ENCODE data around the gene SDK1. TPM values are rescaled to one million over a fixed set of nuclear protein-coding genes. Genes with fewer than 3 reads are reported as not detected.

SDK1 gene
- total RNA-seq, 1 donor from 2014 or later, result 3.9 TPM

DNA sequence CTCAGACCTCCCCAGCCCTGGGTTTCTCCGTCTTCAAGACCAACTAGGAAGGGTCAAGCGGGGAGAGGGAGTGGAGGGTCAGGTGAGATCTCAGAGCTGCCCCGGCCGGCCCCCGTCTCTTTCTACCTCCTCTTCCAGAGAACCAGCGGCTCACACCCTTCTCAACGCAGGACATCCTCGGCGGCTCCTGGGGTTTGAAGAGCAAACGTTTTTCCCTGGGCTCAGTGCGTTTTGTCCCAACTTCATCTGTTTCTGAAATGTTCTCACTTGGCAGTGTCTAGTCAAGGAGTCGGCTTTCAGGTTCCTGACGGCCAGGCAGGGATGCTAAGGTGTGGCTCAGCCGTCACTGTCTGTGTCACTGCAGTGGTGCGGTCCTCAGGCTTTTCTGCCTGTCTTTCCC is 964.6 kb downstream of the SDK1 start:
- Histone ChIP-seq H3K36me3 (ENCODE audit: control insufficient read depth, insufficient read depth, low read length) (no peaks in the 10 kb centered on the region), H3K4me3 (ENCODE audit: low read depth, low read length) (no peak overlapping the region), H3K27me3 (ENCODE audit: control insufficient read depth, insufficient read depth, low read length) (peaks cover 16% of the 10 kb centered on the region)
- no peak for DNase-seq (ENCODE audit: low read depth)
- TF ChIP-seq, protein P1, sequence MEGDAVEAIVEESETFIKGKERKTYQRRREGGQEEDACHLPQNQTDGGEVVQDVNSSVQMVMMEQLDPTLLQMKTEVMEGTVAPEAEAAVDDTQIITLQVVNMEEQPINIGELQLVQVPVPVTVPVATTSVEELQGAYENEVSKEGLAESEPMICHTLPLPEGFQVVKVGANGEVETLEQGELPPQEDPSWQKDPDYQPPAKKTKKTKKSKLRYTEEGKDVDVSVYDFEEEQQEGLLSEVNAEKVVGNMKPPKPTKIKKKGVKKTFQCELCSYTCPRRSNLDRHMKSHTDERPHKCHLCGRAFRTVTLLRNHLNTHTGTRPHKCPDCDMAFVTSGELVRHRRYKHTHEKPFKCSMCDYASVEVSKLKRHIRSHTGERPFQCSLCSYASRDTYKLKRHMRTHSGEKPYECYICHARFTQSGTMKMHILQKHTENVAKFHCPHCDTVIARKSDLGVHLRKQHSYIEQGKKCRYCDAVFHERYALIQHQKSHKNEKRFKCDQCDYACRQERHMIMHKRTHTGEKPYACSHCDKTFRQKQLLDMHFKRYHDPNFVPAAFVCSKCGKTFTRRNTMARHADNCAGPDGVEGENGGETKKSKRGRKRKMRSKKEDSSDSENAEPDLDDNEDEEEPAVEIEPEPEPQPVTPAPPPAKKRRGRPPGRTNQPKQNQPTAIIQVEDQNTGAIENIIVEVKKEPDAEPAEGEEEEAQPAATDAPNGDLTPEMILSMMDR (IDR thresholded peaks at IDR 0.05; ENCODE audit: insufficient read depth, low read length, poor library complexity, severe bottlenecking), result no peak

DNA sequence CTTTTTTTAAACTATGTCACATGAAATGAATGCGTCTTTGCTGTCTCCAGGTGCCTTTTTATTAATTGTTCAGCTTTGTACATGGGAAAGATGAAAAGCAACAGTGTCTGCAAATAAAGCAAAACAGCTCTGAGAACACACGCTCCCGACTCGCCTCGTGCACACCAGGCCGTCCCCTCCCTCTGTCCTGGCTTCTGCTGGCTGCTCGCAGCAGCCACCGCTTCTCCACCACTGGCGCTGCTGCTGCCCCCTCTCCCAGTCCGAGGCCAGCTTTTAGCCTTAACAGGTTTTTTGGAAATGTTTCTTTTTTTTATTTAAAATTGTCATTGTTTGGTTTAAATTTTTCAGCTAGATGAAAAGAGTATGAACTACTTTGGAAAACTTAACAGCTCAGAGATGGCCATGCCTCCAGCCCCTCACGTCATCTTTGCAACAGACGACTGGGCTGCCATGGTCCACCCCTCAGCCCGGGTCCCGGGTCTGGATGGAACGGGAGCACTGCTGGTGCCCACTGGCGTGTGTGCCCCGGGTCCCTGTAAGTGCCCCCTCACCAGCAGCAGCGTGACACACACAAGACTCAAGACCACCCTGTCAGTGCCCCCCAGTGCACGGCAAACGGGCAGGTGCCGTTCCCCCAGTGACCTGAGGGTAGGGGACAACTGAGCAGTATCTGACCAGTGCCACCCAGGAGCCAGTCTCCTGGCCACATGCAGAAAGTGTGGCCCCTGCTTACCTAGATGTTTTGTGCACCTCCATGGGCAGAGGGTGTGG is 965.4 kb downstream of the SDK1 start:
- H3K27me3 ChIP-seq (ENCODE audit: control insufficient read depth, insufficient read depth, low read length), result peaks cover 16% of the 10 kb centered on the region
- no peak overlapping the region for H3K4me3 ChIP-seq (ENCODE audit: low read depth, low read length)
- H3K36me3 ChIP-seq (ENCODE audit: control insufficient read depth, insufficient read depth, low read length), result no peaks in the 10 kb centered on the region
- DNase-seq (ENCODE audit: low read depth), result no peak
- TF ChIP-seq, protein P1 (IDR thresholded peaks at IDR 0.05; ENCODE audit: insufficient read depth, low read length, poor library complexity, severe bottlenecking), result no peak

DNA sequence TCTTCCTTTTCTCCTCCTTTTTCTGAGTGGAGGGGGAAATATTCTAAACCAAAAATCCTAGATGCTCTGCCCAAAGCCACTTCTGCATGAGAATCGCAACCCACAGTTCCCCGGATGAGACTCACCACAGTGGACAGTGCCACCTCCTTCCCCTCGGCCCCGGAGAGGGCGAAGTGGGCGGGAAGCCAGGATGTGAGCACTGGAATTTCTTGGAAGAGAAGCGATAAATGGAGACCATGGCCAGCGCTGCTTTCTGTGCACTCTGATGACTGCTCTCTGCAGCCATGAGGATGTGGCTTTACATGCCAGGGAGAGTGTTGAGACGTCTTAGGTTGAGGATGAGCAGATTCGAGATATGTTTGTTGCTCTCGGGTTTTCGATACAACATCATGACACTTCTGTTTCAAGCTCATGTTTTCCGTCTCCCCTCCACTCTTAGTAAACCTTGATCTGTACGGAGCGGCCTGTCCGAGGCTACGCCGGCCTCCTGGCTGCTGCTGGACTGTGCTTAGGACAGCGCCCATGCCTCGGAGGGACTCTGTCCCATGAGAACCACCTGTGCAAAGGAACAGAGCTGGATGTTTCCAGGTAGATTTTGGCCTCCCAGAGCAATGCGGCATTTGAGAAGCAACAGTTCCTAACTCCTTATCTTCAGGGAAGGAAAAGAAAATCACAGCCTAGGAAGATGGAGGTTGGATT is 966.4 kb downstream of the SDK1 start:
- Histone ChIP-seq H3K36me3 (ENCODE audit: control insufficient read depth, insufficient read depth, low read length) (no peaks in the 10 kb centered on the region), H3K27me3 (ENCODE audit: control insufficient read depth, insufficient read depth, low read length) (peaks cover 16% of the 10 kb centered on the region), H3K4me3 (ENCODE audit: low read depth, low read length) (no peak overlapping the region)
- no peak for DNase-seq (ENCODE audit: low read depth)
- TF ChIP-seq, protein P1 (IDR thresholded peaks at IDR 0.05; ENCODE audit: insufficient read depth, low read length, poor library complexity, severe bottlenecking), result no peak

DNA sequence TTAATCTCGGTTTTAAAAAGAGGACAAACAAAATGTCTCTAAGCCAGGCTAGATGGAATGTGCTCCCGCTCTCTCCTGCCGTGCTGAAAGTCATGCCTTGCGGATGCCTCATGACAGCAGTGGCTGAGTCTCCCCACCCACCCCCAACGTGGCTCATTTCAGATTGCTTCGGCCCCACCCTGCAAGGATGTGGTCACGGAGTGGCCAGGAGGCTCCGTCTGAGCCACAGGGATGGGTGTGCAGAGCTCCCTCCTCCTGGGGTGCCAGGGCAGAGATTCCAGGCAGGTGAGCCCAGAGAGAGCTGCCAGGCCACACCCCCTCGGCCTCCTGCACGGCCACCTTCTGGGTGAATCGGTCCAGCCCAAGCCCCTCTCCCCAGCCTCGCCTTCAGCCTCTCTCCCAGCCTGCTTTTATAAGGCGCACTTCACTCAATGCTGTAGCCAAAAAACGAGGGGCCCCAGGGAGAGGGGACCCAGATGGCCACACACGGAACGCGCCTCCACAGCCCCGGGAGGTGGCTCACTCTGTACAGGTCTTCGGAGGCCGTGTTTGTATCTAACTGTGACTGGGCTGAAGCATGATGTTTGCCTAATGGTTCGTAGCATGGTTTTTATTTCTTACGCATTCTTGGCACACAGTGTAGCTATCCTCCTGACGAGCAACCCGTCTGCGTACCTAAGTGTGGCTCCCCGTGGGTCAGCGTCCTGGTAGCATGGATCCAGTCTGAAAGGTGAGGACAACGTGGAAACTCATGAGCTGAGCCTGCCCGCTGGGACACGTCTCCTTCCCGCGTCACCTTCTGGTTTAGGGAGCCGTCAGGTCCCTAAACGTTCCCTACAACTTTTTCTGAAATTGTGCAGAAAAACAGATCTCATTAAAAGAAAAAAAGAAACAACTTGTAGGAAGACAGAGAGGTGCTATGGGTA is 967.3 kb downstream of the SDK1 start:
- Histone ChIP-seq H3K4me3 (ENCODE audit: low read depth, low read length) (no peak overlapping the region), H3K36me3 (ENCODE audit: control insufficient read depth, insufficient read depth, low read length) (no peaks in the 10 kb centered on the region), H3K27me3 (ENCODE audit: control insufficient read depth, insufficient read depth, low read length) (peaks cover 16% of the 10 kb centered on the region)
- TF ChIP-seq, protein P1 (IDR thresholded peaks at IDR 0.05; ENCODE audit: insufficient read depth, low read length, poor library complexity, severe bottlenecking), result no peak
- DNase-seq (ENCODE audit: low read depth), result no peak

DNA sequence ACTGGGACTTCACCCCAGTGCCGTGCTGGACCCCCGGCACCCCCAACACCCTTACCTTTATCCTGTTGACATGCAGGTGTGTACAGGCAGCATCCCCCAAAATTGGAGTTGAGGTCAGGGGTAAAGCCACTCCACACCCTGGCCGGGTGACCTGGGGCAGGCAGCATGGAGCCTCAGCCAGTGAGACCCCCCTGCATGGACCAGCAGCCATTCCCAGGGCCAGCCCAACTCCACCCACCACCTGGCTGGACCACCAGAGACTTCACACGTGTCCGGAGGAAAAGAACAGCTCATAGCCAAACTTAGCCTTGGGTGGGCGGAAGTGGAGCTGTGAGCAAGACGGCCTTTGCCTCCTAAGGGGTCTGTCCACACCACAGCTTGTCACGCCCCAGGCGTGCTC is 968.0 kb downstream of the SDK1 start:
- no peak for DNase-seq (ENCODE audit: low read depth)
- Histone ChIP-seq H3K4me3 (ENCODE audit: low read depth, low read length) (no peak overlapping the region), H3K27me3 (ENCODE audit: control insufficient read depth, insufficient read depth, low read length) (peaks cover 16% of the 10 kb centered on the region), H3K36me3 (ENCODE audit: control insufficient read depth, insufficient read depth, low read length) (no peaks in the 10 kb centered on the region)
- TF ChIP-seq, protein P1 (IDR thresholded peaks at IDR 0.05; ENCODE audit: insufficient read depth, low read length, poor library complexity, severe bottlenecking), result no peak

Measured in kidney epithelial cell (primary cell).